GM21390 (cell line): ENCODE data around the gene FAM89B.

Experiments used
- ATAC-seq: cut with Tn5 transposase; IDR thresholded peaks from one replicate; pipeline ENCODE4 v1.9.1; 2021; ENCODE audit not compliant: unreplicated experiment

FAM89B gene

GRCh38 chr11:65588199-65589054 lies 16.1 kb downstream of the FAM89B start:
- ATAC-seq: peak; percentile 80

- no peak for ATAC-seq
Observed at GRCh38 chr11:65589444-65590239, 17.3 kb downstream of the FAM89B start.

- ATAC-seq: no peak
Observed at GRCh38 chr11:65590240-65590738, 18.0 kb downstream of the FAM89B start.

GRCh38 chr11:65591939-65592857 lies 19.9 kb downstream of the FAM89B start:
- ATAC-seq: no peak

- no peak for ATAC-seq
Observed at GRCh38 chr11:65592858-65593517, 20.6 kb downstream of the FAM89B start.

GRCh38 chr11:65593518-65594414 lies 21.4 kb downstream of the FAM89B start:
- no peak for ATAC-seq

- no peak for ATAC-seq
Observed at GRCh38 chr11:65595131-65595530, 22.8 kb downstream of the FAM89B start.

GRCh38 chr11:65595543-65596281 lies 23.4 kb downstream of the FAM89B start, which contains the start of gene KCNK7:
TSS of gene KCNK7 (minus strand) at chr11:65595800. CDS start at chr11:65595772, 28 bp downstream.
- ATAC-seq: no peak

- ATAC-seq: no peak
Observed at GRCh38 chr11:65596520-65596919, 24.2 kb downstream of the FAM89B start.

- no peak for ATAC-seq
Observed at GRCh38 chr11:65598258-65598699, 25.9 kb downstream of the FAM89B start.

GRCh38 chr11:65599216-65599954 lies 27.0 kb downstream of the FAM89B start:
- no peak for ATAC-seq

GRCh38 chr11:65599955-65600246 lies 27.6 kb downstream of the FAM89B start:
- ATAC-seq: no peak

GRCh38 chr11:65604258-65604657 lies 31.9 kb downstream of the FAM89B start:
- no peak for ATAC-seq

- no peak for ATAC-seq
Observed at GRCh38 chr11:65606876-65607613, 34.7 kb downstream of the FAM89B start.

GRCh38 chr11:65607614-65608426 lies 35.5 kb downstream of the FAM89B start:
- ATAC-seq: no peak

- no peak for ATAC-seq
Observed at GRCh38 chr11:65609229-65609628, 36.9 kb downstream of the FAM89B start.
